Lung (tissue), 12 donors: ENCODE measurements around the gene YY2. TPM values are rescaled to one million over a fixed set of nuclear protein-coding genes. Genes with fewer than 3 reads are reported as not detected.
A peak's percentile ranks its signal among the peaks of the same experiment; 100 is the strongest.

Experiments used
- ATAC-seq: fragments of 200-7000 bp; cut with Tn5 transposase; one replicate; pipeline ENCODE4 v1.9.1; 2020; ENCODE audit warnings: moderate number of reproducible peaks; ENCODE audit not compliant: insufficient read depth, low FRiP score
- DNase-seq, 3 donors: peaks; one replicate each; pipeline ENCODE4 v3.0.0-alpha.2; 2013 to 2017
- H3K27ac ChIP-seq, 2 donors: one replicate each; pipeline ENCODE4 v1.5.1; 2013; ENCODE audit warnings: mild to moderate bottlenecking in 2 of 2, moderate library complexity in 2 of 2, control low read depth in 1 of 2, inconsistent platforms in 1 of 2, low read depth in 1 of 2, low read length in 1 of 2
- H3K27me3 ChIP-seq, 3 donors: one replicate each; pipeline ENCODE4 v1.5.1; 2013; ENCODE audit warnings: low read length in 2 of 3; ENCODE audit not compliant: control insufficient read depth in 3 of 3, insufficient read depth in 3 of 3
- H3K36me3 ChIP-seq, 4 donors: one replicate each; pipeline ENCODE4 v1.5.1; 2013; ENCODE audit warnings: low read length in 4 of 4, mild to moderate bottlenecking in 1 of 4, moderate library complexity in 1 of 4; ENCODE audit not compliant: control insufficient read depth in 4 of 4, insufficient read depth in 4 of 4
- H3K4me1 ChIP-seq, 5 donors: one replicate each; pipeline ENCODE4 v1.5.1; 2013; ENCODE audit warnings: low read length in 5 of 5, mild to moderate bottlenecking in 2 of 5, moderate library complexity in 1 of 5; ENCODE audit not compliant: control insufficient read depth in 5 of 5, insufficient read depth in 5 of 5
- H3K4me3 ChIP-seq: one replicate; pipeline ENCODE4 v1.5.1; 2013; ENCODE audit warnings: mild to moderate bottlenecking, control low read depth, moderate library complexity
- H3K9ac ChIP-seq, 2 donors: one replicate each; pipeline ENCODE4 v1.5.1; 2013; ENCODE audit warnings: low read length in 2 of 2, control low read depth in 1 of 2; ENCODE audit not compliant: insufficient read depth in 1 of 2
- H3K9me3 ChIP-seq, 4 donors: one replicate each; pipeline ENCODE4 v1.5.1; 2013; ENCODE audit warnings: low read length in 3 of 4, mild to moderate bottlenecking in 1 of 4, moderate library complexity in 1 of 4; ENCODE audit not compliant: control insufficient read depth in 4 of 4, insufficient read depth in 3 of 4
- WGBS, 2 donors: extraction: QIAGEN DNeasy Blood & Tissue Kit; methylation state at CpG; one replicate each; pipeline ENCODE4 v1.1.7; 2013; 5-methylcytosine and 5-hydroxymethylcytosine counted together
- polyA plus RNA-seq, 2 donors: library from polyadenylated mRNA; stranded (reverse); fragments of 200-250 nt; gene quantifications; one replicate each; pipeline ENCODE4 v1.2.1, GENCODE V29; 2013
- total RNA-seq, 2 donors: library from RNA; depleted of rRNA in 1 of 2; stranded (reverse); fragments of >200 nt in 1 of 2; gene quantifications; one replicate each; pipeline ENCODE4 v1.2.1, GENCODE V29; 2014 to 2021
- TF ChIP-seq, protein P1 (sequence below): IDR thresholded peaks from 2 replicates; pipeline ENCODE4 v1.5.1; 2012; ENCODE audit warnings: mild to moderate bottlenecking; ENCODE audit errors: control extremely low read depth, extremely low read depth
- donor health status: control.
- donor health status: control.
- donor health status: Bipolar disorder and iron deficiency.
- donor health status: healthy.
- donor health status: DM: yes; HTN: yes; CAD: no.

The YY2 gene
- total and polyA plus RNA-seq, 4 donors = 0.77 to 4.1 (median 1.4) TPM

DNA sequence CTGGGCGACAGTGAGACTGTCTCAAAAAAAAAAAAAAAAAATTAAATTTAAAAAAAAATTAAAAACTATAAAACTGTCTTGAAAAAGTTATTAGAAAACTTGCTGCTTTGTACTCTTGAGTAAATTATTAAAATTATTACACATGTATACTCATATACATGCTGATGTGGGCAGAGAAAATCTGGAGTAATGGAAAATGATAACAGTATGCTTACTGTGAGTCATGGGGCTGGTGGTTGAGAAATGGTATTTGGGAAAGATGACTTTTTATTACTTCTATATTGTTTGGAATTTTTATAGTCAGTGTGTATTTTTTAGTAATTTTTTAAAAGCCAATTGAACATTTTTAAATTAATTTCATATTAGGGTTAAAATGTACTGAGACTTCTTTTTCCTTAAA lies 7.5 kb downstream of the YY2 start:
- ATAC-seq = no peak
- no peak for DNase-seq

DNA sequence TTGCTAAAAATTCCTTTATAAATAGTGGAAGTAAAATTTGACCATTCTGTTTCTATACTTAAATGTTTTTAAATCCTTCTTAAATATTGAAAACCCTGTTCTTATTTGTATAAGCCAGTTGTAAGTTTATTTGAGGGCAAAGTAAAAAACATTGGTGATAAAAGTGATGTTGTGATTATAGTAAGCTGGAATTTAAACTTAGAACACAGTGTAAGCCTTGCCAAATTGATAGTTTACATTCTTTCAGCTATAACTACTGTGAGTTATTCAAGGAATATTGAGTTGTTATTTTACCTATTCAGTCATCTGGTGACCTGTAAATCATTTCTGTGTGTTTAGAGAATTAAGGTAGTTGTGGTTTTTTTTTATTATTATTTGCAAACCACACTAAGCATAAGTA lies 9.6 kb downstream of the YY2 start:
- DNase-seq = peak in 2 of 3 donors; percentile 10 to 17
- Histone ChIP-seq H3K27ac (no peak overlapping the region), H3K4me1 (peaks cover 0 to 2% (median 0%) of the 10 kb centered on the region in 5 donors), H3K36me3 (no peaks in the 10 kb centered on the region), H3K9ac (no peak overlapping the region), H3K4me3 (no peak overlapping the region), H3K27me3 (peaks cover 0 to 6% (median 3%) of the 10 kb centered on the region in 3 donors), H3K9me3 (no peaks in the 10 kb centered on the region)
- TF ChIP-seq, protein P1, sequence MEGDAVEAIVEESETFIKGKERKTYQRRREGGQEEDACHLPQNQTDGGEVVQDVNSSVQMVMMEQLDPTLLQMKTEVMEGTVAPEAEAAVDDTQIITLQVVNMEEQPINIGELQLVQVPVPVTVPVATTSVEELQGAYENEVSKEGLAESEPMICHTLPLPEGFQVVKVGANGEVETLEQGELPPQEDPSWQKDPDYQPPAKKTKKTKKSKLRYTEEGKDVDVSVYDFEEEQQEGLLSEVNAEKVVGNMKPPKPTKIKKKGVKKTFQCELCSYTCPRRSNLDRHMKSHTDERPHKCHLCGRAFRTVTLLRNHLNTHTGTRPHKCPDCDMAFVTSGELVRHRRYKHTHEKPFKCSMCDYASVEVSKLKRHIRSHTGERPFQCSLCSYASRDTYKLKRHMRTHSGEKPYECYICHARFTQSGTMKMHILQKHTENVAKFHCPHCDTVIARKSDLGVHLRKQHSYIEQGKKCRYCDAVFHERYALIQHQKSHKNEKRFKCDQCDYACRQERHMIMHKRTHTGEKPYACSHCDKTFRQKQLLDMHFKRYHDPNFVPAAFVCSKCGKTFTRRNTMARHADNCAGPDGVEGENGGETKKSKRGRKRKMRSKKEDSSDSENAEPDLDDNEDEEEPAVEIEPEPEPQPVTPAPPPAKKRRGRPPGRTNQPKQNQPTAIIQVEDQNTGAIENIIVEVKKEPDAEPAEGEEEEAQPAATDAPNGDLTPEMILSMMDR = no peak
- ATAC-seq = no peak

More for the DNA sequence above, 7.5 kb downstream of the YY2 start:
- Histone ChIP-seq H3K27me3 (peaks cover 0 to 4% (median 3%) of the 10 kb centered on the region in 3 donors), H3K36me3 (no peaks in the 10 kb centered on the region), H3K4me3 (no peak overlapping the region), H3K9me3 (no peaks in the 10 kb centered on the region), H3K27ac (no peak overlapping the region), H3K9ac (no peak overlapping the region), H3K4me1 (peaks cover 0 to 2% (median 0%) of the 10 kb centered on the region in 5 donors)
- 90 to 100% methylated on average over 1 of the region's 1 CpG for WGBS, 2 donors
- TF ChIP-seq, protein P1 = no peak

DNA sequence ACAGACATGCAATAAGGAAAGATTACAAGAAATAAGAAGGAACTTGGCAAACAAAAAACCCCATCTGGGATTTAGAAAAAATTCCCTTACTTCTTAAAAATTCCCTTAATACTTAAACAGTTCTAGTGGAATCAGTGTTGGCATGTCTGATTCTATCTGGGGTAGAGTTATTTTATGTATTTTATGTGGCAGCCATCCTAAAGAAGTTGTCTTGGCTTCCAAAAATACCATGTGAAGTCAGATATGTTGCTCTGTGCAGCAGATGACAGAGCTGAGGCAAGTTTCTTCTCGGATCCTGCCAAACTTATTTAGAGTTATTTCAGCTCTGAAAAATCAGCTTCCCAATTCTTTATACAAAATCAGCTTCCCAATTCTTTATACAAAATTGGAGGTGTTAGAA lies 14.7 kb downstream of the YY2 start:
- Histone ChIP-seq H3K9ac (no peak overlapping the region), H3K36me3 (no peaks in the 10 kb centered on the region), H3K27ac (no peak overlapping the region), H3K9me3 (no peaks in the 10 kb centered on the region), H3K27me3 (peaks cover 0 to 11% (median 3%) of the 10 kb centered on the region in 3 donors), H3K4me1 (peaks cover 0 to under 1% (median 0%) of the 10 kb centered on the region in 5 donors), H3K4me3 (no peak overlapping the region)
- WGBS, 2 donors = 81 to 82% methylated on average over 1 of the region's 1 CpG
- ATAC-seq (no peak), DNase-seq (peak in 2 of 3 donors; percentile 38 to 50)
- TF ChIP-seq, protein P1 = no peak
